MM.1S (cell line): ENCODE results near the gene TUBB4A.

Experiments
- DNase-seq: peaks from one replicate; pipeline ENCODE4 v3.0.0-alpha.2; 2015
- H2AFZ ChIP-seq: fragments of 300-600 bp; sonication (generic); 2 replicates; pipeline ENCODE4 v1.6.0; 2016; ENCODE audit warnings: antibody characterized with exemption, low read length
- H3F3A ChIP-seq: fragments of 300-600 bp; sonication (generic); 2 replicates; pipeline ENCODE4 v1.6.1; 2016; ENCODE audit warnings: mild to moderate bottlenecking, antibody characterized with exemption, low read length, moderate library complexity, mixed read lengths; ENCODE audit not compliant: insufficient read depth
- H3K27ac ChIP-seq: fragments of 300-600 bp; sonication (generic); 2 replicates; pipeline ENCODE4 v1.5.1; 2016; ENCODE audit warnings: mild to moderate bottlenecking, low read length
- H3K27me3 ChIP-seq: fragments of 300-600 bp; sonication (generic); replicated peaks from 2 replicates; pipeline ENCODE4 v1.6.0; 2016; ENCODE audit warnings: low read length; ENCODE audit not compliant: insufficient read depth
- H3K36me3 ChIP-seq: fragments of 300-600 bp; sonication (generic); replicated peaks from 2 replicates; pipeline ENCODE4 v1.6.1; 2016; ENCODE audit warnings: mild to moderate bottlenecking, low read length, mixed read lengths; ENCODE audit not compliant: insufficient read depth
- H3K4me1 ChIP-seq: fragments of 300-600 bp; sonication (generic); 2 replicates; pipeline ENCODE4 v1.6.1; 2016; ENCODE audit warnings: low read length, mixed read lengths
- H3K4me2 ChIP-seq: fragments of 300-600 bp; sonication (generic); 2 replicates; pipeline ENCODE4 v1.6.0; 2016; ENCODE audit warnings: low read depth, low read length
- H3K4me3 ChIP-seq: fragments of 300-600 bp; sonication (generic); 2 replicates; pipeline ENCODE4 v1.5.1; 2016; ENCODE audit warnings: low read length, mixed read lengths
- H3K79me2 ChIP-seq: fragments of 300-600 bp; sonication (generic); 2 replicates; pipeline ENCODE4 v1.6.1; 2016; ENCODE audit warnings: mixed run types, low read length, mixed read lengths
- H3K9ac ChIP-seq: fragments of 300-600 bp; sonication (generic); 2 replicates; pipeline ENCODE4 v1.6.1; 2016; ENCODE audit warnings: low read length, mixed read lengths
- H3K9me2 ChIP-seq: fragments of 300-600 bp; sonication (generic); replicated peaks from 2 replicates; pipeline ENCODE4 v1.6.1; 2016; ENCODE audit warnings: mild to moderate bottlenecking, low read length, mixed read lengths; ENCODE audit not compliant: insufficient read depth
- H3K9me3 ChIP-seq: fragments of 300-600 bp; sonication (generic); replicated peaks from 2 replicates; pipeline ENCODE4 v1.6.1; 2016; ENCODE audit warnings: mild to moderate bottlenecking, low read length, mixed read lengths; ENCODE audit not compliant: insufficient read depth
- H4K20me1 ChIP-seq: fragments of 300-600 bp; sonication (generic); 2 replicates; pipeline ENCODE4 v1.6.1; 2016; ENCODE audit warnings: mild to moderate bottlenecking, low read length, moderate library complexity, mixed read lengths; ENCODE audit not compliant: insufficient read depth
- CTCF ChIP-seq: fragments of 300-600 bp; sonication (generic); IDR thresholded peaks from 2 replicates; pipeline ENCODE4 v1.5.1; 2016; ENCODE audit warnings: antibody characterized with exemption, low read length, mixed read lengths
- EZH2 ChIP-seq: fragments of 300-600 bp; sonication (generic); optimal IDR thresholded peaks from 2 replicates; pipeline ENCODE3; 2017; ENCODE audit warnings: low read depth, mild to moderate bottlenecking, antibody characterized with exemption, low read length, mixed read lengths
- EZH2phosphoT487 ChIP-seq: fragments of 300-600 bp; sonication (generic); IDR thresholded peaks from 2 replicates; pipeline ENCODE4 v1.6.1; 2018; ENCODE audit warnings: antibody characterized with exemption, low read length

Gene TUBB4A

GRCh38 chr19:6471076-6471475 lies 31.0 kb downstream of the TUBB4A start:
- Histone ChIP-seq H3K79me2 (no peaks in the 10 kb centered on the region), H3K9me3 (no peaks in the 10 kb centered on the region), H3K4me3 (no peak overlapping the region), H3K9me2 (no peaks in the 10 kb centered on the region), H4K20me1 (no peaks in the 10 kb centered on the region), H3F3A (no peaks in the 10 kb centered on the region), H2AFZ (no peak overlapping the region), H3K4me1 (no peaks in the 10 kb centered on the region), H3K36me3 (no peaks in the 10 kb centered on the region), H3K27me3 (no peaks in the 10 kb centered on the region), H3K9ac (no peak overlapping the region), H3K4me2 (no peak overlapping the region), H3K27ac (no peak overlapping the region)
- no peak for TF ChIP-seq EZH2
- no peak for TF ChIP-seq EZH2phosphoT487
- no peak for TF ChIP-seq CTCF
- no peak for DNase-seq

- Histone ChIP-seq H3K27ac (no peak overlapping the region), H4K20me1 (no peaks in the 10 kb centered on the region), H3K9ac (no peak overlapping the region), H3K36me3 (no peaks in the 10 kb centered on the region), H3K4me1 (no peaks in the 10 kb centered on the region), H2AFZ (no peak overlapping the region), H3F3A (no peaks in the 10 kb centered on the region), H3K9me3 (no peaks in the 10 kb centered on the region), H3K4me2 (no peak overlapping the region), H3K79me2 (no peaks in the 10 kb centered on the region), H3K4me3 (no peak overlapping the region), H3K9me2 (no peaks in the 10 kb centered on the region), H3K27me3 (no peaks in the 10 kb centered on the region)
- TF ChIP-seq EZH2 (no peak), EZH2phosphoT487 (no peak), CTCF (no peak)
- DNase-seq: no peak
Measured at GRCh38 chr19:6470173-6470572, 31.9 kb downstream of the TUBB4A start.

- no peaks in the 10 kb centered on the region for H4K20me1 ChIP-seq
- H3K27me3 ChIP-seq: no peaks in the 10 kb centered on the region
- no peaks in the 10 kb centered on the region for H3F3A ChIP-seq
Measured at GRCh38 chr19:6467384-6467783, 34.7 kb downstream of the TUBB4A start.

More at GRCh38 chr19:6467384-6467783, 34.7 kb downstream of the TUBB4A start:
- H3K4me3 ChIP-seq: no peak overlapping the region
- no peaks in the 10 kb centered on the region for H3K4me1 ChIP-seq
- no peak overlapping the region for H3K27ac ChIP-seq
- DNase-seq: no peak
- no peaks in the 10 kb centered on the region for H3K9me2 ChIP-seq
- no peak overlapping the region for H3K4me2 ChIP-seq
- H3K9ac ChIP-seq: no peak overlapping the region
- no peaks in the 10 kb centered on the region for H3K9me3 ChIP-seq
- peaks cover 5% of the 10 kb centered on the region; the same call in 1 of the 2 replicates for H3K79me2 ChIP-seq
- H2AFZ ChIP-seq: no peak overlapping the region
- no peak for TF ChIP-seq EZH2phosphoT487
- TF ChIP-seq EZH2: no peak
- no peak for TF ChIP-seq CTCF
- H3K36me3 ChIP-seq: no peaks in the 10 kb centered on the region
